GM19035 (cell line): ENCODE measurements around the gene VSX1.

ENCODE experiments used
- ATAC-seq: cut with Tn5 transposase; IDR thresholded peaks from one replicate; pipeline ENCODE4 v1.9.1; 2021; ENCODE audit not compliant: unreplicated experiment

VSX1 gene

DNA sequence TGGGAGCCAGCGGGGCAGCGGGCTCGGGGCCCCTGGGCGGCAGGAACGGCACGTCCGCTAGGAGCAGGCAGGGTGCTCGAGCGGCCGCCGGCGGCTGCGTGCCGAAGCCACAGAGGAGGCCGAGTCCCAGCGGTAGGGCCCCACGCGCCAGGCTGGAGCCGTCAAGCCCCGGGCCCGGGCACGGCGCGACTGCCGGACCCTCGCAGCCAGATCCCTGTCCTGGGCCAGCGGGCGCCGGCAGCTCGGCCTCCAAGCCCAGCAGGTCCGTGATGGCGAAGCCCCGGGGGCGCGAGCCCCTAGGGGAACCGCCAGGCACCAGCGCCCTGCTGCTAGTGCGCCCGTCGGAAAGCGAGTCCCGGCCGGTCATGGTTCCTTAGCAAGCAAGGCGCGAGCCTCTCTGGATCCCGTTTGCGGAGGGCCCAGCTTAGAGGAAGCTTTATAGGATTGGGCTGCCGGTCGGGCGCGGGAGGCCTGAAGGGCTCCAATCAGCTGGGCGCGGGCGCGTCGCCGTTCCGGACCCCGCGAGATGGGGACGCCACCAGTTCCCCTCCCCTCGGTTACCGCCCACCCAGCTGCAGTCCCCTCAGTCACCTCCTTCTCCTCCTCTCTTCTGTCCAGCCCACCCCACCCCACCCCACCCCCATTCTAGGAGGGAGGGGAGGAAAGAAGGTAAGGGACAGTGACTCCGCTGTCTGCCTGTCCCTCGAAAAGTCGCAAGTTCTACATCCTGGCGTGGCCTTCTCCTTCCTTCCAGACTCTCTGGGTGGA lies at the start of gene VSX1:
VSX1 (minus strand) TSS at position 412 of the 768 bp plus-strand sequence; CDS start at position 367, 45 bp downstream.
- ATAC-seq: no peak

DNA sequence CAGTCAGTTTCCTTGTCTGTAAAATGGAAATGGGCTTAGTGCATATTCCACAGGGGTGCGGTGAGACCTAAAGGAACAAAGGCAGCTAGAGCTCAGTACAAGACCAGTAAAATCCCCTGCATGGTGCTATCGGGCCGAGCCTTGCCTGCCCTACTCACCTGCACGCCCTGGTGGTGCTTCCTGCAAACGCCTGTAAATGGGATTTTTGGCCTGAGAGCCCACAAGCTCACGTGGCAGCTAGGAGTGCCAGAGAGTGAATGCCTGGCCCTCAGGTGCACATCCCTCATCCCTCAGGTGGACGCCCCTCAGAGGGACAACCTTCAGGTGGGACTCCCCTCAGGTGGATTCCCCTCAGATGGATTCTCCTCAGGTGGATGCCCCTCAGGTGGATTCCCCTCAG lies 48.0 kb upstream of the VSX1 start:
- no peak for ATAC-seq

DNA sequence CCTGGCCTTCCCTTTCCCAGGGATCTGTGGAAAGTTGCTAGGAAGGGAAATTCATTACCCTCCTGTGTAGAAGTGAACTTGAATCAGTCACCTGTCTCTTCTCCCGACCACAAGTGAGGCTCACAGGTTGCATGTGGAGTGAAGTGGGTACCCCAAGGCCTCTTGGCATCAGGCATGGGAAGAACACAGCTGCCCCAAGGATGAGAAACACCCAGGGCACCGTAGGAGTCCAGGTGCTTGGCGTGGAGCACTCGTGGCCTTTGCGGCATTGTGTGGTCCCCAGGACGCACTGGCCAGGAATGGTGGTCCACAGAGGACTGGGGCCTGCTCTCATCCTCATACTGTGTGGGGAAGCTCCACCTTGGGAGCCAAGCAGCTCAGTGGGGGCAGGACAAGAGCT lies 47.5 kb upstream of the VSX1 start:
- ATAC-seq: no peak

DNA sequence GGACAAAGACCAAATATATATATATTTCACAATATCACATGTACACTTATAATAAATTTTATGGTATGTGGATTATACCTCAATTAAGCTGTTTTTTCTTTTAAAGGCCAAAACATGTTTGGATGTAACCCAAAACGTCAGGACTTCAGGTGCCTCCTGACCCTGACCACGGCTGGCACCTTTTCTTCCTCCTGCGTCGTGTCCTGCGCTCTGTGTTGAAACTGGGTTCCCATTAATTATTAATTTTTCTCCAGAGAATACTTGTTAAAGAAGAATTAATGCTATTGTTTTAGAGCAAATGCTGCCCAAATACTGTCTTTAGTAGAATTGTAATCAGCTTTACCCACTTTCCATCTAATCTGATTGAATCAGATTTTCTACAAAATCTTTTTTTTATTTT lies 46.7 kb upstream of the VSX1 start:
- no peak for ATAC-seq

DNA sequence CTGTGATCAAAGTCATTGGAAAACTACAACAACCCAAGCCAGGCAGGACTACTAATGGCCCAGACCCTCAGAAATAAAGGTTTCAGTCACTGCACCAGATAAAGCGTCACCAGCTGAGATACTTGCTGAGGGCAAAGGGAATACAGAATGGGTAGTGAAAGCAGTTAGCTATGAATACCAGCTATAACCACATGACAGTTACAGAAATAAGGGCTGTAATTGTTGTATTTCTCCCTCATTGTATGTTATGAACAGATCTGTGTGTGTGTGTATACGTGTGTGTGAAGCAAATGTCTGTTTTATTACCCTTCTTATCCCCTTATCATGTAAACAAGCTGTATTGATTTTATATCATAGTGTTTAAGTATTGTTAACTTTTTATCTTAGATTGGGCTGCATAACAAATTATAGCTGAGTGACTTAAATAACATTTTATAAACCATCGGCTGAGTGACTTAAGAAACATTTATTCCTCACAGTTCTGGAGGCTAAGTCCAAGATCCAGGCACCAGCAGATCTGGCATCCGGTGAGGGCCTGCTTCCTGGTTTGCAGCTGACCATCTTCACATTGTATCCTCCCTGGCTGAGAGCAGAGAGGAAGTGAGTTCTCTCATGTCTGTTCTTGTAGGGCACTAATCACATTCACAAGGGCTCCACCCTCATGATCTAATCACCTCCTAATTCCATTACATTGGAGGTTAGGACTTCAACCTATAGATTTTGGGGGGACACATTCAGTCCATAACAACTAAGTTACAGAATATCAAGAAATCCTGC lies 46.0 kb upstream of the VSX1 start:
- no peak for ATAC-seq

DNA sequence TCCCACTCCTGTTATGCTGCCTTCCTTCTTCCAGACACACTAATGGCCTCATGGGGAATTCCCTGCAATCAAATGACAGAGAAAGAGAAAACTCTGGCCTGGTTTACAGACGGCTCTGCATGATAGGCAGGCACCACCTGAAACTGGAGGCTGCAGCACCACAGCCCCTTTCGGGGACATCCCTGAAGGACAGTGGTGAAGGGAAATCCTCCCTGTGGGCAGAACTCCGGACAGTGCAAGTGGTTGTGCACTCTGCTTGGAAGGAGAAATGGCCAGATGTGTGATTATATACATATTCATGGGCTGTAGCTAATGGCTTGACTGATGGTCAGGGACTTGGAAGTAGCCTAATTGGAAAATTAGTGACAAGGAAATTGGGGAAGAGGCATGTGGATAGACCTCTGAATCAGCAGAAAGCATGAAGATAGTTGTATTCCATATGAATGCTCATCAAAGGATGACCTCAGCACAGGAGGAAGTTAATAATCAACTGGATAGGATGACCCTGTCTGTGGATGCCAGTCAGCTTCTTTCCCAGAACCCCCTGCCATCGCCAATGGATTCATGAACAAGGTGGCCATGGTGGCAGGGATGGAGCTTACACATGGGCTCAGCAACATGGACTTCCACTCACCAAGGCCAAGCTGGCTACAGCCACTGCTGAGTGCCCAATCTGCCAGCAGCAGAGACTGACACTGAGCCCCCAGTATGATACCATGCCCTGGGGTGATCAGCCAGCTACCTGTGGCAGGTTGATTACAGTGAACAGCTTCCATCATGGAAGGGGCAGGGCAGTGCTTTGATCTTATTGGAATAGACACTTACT lies 44.5 kb upstream of the VSX1 start:
- ATAC-seq: no peak

DNA sequence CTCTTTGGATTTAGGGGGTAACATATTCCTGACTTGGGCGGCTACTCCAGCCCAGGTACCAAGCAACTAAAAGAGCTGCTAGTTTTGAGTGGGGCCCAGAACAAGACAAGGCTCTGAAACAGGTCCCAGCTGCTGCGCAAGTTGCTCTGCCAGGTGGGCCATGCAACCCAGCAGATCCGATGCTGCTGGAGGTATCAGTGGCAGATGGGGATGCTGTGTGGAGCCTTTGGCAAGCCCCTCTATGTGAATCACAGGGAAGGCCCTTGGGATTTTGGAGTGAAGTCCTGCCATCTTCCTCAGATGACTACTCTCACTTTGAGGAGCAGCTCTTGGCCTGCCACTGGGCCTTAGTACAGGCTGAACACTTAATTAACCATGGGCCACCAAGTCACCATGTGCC lies 43.7 kb upstream of the VSX1 start:
- ATAC-seq: no peak

DNA sequence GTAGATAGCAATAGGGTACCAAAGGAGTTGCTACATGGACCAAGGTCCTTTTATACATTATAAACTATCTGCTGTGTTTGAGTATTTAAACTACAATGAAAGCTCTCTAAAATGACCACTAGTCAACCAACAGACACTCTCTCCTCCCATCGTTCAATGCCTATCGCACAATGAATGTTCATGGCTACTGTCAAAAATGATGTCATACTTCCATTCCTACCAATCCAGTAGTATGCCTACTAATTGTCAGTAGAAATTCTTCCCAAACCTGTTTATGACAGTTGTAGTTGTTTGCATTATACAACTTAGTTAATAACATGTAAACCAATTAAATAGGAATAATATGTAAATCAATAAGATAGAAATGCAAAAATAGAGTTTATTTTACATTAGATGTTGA lies 39.0 kb upstream of the VSX1 start:
- ATAC-seq: no peak

DNA sequence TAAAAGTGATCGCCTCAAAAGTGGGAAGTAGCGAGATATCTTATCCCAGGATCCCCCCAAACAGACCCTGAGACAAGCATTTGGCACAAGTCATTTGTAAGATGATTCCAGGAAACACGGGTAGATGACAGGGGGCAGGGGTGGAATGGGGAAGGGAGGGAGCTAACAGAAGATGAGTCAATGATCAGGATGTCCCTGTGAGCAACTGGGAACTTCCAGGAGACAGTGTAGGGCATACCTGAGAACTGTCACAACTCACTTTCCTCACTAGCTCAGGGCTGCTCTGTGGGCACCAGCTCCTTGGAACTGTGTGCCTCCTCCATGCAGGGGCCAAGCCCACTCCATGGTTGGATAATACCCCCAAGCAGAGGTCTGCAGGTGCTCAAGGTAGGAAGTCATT lies 38.5 kb upstream of the VSX1 start:
- no peak for ATAC-seq

DNA sequence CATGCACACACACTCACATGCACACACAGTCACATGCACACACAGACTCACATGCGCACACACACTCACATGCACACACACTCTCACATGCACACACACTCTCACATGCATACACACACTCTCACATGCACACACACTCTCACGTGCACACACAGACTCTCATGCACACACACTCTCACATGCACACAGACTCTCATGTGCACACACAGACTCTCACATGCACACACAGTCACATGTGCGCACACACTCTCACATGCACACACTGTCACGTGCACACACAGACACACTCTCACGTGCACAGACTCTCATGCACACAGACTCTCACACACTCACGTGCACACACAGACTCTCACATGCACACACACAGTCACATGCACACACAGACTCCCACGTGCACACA lies 36.6 kb upstream of the VSX1 start:
- ATAC-seq: no peak

DNA sequence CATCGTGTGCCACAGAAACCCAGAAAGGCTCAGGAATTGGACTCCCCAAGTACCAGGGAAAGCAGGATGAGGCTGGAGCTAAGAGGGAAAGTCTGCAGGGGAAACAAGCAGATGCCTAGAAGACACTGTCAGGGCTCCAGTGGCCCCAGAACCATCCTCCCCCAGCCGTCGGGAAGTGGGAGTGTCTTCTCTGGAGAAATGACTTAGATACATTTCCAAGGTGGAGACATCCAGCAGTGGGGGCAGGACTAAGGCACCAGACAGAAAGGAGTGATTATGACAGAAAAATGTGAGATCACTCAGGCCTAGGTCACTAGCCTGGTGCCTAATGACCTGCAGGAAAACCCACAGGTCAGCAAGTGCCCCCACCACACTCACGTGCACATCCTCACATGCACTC lies 36.0 kb upstream of the VSX1 start:
- ATAC-seq: no peak

DNA sequence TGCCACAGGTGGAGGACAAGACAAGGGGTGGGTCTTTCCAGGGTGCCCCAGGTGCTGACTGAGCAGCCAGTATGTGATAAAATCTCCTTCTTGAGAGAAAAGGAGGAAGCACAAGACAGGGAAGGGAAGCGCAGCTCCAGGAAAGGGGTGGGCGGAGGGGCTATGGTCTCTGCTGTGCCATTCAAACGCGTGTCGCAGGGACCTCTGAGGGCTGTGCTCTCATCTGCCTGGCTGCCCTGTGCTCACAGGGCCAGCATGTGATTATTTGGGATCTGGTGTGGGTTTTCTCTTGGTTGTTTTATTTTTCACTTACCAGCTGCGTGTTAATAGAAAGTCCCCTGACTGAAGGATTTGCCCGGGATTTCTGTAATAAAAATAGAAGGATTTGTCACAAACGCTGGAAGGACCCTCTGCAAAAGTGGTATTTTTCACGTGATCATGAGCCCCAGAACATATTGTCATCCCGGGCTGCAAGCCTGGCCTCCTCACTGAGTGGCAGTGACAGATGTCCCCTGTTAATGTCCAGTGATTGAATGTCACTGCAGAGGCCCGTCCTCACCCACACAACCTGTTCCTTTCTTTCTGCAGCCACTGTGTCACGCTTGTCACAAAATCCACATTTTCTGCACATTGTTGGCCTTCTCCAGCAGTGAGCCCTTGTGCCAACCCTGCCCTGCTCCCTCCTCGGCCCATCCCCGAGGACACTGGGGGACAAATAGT lies 35.0 kb upstream of the VSX1 start:
- no peak for ATAC-seq

DNA sequence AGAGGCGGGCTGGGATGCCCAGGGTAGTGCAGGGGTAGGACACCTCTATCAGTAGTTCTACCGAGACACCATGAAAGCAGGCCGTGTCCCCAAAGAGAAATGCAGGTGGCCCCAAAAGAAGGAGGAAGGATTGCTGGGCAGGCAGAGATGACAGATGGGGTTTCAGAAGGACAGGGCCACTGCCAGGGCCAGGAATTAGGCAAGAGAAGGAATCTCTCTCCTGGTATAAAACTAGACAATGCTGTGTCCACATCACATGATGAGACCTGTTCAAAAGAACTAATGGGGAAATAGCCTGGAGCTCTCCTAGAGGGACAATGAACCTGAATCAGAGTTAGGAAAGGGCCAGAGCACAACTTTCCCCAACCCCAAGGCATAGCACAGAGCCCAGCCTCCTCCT lies 21.6 kb upstream of the VSX1 start:
- ATAC-seq: no peak

DNA sequence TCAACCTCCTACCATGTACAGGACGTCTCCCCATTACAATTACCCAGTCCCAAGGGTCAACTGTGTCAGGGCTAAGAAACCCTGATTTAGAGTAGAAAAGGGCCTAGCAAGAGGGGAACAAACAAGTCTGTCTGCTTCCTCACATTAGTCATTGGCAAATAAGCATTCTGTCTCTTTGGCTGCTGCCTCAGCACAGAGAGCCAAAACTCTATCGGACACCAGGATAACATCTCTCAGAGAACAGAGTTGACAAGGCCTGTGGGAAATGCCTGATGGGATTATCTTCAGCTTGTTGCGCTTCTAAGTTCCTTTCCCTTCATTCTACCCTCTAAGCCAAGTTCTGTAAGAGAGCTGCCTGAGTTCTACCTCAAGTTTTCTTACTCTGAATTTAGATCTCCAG lies 19.0 kb upstream of the VSX1 start:
- ATAC-seq: no peak

DNA sequence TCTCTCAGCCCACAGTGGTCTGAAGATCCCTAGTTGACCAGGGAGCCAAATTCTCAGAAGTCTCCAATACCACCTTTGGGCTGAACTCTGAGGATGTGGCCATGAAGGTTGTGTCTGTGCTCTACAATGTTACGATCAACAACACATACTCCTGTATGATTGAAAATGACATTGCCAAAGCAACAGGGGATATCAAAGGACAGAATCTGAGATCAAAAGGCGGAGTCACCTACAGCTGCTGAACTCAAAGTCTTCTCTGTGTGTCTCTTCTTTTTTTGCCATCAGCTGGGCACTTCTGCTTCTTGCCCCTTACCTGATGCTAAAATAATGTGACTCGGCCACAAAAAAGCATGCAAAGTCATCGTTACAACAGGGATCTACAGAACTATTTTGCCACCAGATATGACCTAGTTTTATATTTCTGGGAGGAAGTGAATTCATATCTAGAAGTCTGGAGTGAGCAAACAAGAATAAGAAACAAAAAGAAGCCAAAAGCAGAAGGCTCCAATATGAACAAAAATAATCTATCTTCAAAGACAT lies 17.7 kb upstream of the VSX1 start:
- no peak for ATAC-seq

DNA sequence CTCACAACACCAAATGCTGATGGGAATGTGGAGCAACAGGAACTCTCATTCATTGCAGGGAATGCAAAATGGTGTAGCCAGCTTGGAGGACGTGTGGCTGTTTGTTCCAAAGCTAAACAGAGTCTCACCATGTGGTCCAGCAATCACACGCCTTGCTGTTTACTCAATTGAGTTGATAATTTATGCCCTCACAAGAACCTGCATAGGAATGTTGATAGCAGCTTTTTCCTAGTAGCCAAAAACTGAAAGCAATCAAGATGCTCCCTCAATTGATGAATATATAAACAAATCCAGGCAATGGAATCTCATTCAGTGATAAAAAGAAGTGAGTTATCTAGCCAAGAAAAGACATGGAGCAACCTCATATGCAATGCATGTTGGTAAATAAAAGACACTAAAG lies 15.6 kb upstream of the VSX1 start:
- no peak for ATAC-seq

DNA sequence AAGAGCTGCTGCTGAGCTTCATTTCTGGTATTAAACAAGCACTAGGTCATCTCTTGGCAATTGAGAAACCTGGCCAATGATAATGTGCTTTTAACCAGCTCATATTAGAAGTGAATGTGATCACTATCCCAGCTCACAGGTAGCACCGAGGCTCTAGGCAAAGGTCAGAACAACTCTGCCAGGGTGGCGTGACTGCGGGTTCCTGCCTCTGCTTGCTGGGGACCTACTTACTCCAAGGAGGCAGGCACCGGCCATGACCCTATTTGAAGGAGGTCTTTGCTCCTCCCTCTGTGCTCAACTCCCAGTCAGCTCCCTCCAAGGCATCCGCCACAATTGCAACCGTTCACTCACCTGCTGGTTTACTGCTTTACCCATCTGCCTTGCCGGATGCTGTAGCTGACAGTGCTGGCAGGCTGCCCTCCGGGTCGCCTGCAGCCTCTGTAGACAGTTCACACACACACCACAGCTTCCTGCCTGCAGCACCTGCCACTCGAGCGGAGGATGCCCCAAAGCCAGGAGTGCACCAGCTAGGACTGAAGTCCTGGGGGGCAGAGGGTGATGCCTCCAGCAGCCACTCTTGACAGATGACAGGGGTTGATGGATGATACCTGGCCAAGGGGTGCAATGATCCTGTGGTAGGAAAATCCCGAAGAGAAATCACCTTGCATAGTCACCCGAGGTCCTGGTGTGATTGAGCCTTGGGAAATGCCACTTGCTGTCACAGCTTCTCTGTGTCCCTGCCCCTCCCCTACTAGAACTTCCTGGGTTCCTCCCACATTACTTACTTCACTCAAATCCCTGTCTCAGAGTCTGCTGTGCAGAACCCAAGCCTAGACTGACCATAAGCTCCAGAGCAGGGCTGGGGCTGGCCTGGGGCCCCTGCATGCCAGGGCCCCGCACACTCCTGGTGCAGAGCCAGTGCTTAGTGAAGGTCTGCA lies 8.8 kb upstream of the VSX1 start:
- ATAC-seq: peak; percentile 67

DNA sequence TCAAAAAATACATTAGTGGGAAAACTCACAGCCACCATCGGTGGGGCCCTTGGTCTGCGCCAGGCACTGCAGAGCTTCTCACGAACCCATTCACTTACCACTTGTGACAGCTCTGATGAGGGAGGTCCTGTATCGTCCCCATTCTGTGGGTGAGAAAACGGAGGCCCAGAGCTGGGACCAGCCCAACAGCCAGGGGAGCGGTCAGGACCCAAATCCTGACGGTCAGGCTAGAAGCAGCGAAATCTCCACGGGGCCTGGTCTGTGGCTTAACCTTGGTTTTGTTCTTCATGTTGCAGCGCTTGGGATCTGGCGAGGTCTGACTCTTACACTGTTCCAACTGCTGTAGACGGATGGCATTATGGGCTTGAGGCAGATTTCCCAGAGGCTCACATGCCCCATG lies 7.7 kb upstream of the VSX1 start:
- ATAC-seq: no peak

DNA sequence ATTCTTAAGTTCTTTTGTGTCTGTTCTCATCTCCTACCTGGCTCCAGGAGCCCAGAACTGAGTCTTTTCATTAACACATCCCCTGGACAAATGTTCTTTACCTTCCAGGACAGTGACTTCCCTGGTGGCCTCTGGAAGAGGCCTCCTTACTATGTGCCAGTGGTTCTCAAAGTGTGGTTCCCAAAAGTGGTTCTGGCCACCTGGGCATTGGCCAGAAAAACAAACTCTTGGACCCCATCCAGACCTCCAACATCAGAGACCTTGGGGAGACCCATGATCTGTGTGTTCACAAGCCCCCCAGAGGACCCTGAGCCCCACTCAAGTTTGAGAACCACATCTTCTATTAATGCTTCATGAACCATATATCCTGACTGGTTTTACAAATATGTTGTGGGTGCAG lies 7.2 kb upstream of the VSX1 start:
- ATAC-seq: no peak

DNA sequence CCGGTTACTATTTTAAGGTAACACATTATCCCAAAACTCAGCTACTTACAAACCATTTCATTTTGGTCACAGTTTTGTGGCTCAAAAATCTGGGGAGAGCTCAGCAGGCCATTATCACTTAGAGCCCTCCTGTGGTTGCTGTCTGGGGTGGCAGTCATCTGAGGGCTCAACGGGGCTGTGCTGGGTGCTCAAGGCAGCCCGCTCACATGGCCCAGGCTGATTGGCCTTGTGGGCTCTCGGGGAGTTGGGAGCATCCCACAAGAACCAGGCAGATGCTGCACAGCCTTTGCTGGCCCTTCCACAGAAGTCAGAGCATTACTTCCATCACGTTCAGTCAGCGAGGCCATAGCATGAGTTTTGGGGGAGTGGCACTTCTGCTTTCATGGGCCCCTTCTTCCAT lies 6.3 kb upstream of the VSX1 start:
- ATAC-seq: no peak
